ENCODE data around the gene PSMB7.

DNA sequence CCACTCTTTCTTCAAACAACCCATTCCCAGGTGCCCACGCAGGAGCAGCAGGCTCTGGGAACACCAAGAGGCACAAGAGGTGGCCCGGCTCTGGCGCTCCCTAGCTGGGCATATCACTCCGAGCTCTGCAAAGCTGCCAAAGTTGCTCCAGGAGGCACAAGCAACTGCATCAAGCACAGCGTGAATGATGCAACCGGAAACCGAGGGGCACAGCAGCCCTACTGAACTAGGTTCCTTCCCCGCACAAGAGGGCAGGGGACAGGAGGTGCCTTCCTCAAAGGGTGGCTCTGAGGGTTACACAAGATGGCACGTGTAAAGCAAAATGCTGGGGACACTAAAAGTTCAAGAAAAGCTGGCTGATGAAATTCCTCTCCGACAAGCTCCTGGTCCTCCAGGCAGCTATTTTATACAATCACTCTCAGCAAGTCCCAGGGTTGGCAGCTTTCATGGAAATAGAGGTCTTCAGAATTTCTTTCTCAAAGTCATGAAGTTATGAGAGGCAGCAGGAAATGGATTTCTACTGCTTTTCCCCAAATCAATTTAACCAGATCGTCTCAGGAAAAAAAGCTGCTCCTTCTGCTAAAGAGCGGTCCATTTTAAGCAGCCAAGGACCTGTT, 22.9 kb downstream of the PSMB7 start:
- TF ChIP-seq, protein P1, sequence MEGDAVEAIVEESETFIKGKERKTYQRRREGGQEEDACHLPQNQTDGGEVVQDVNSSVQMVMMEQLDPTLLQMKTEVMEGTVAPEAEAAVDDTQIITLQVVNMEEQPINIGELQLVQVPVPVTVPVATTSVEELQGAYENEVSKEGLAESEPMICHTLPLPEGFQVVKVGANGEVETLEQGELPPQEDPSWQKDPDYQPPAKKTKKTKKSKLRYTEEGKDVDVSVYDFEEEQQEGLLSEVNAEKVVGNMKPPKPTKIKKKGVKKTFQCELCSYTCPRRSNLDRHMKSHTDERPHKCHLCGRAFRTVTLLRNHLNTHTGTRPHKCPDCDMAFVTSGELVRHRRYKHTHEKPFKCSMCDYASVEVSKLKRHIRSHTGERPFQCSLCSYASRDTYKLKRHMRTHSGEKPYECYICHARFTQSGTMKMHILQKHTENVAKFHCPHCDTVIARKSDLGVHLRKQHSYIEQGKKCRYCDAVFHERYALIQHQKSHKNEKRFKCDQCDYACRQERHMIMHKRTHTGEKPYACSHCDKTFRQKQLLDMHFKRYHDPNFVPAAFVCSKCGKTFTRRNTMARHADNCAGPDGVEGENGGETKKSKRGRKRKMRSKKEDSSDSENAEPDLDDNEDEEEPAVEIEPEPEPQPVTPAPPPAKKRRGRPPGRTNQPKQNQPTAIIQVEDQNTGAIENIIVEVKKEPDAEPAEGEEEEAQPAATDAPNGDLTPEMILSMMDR (IDR thresholded peaks at IDR 0.05) = no peak
- no peak for TF ChIP-seq POLR2A (IDR thresholded peaks at IDR 0.05)
